H4 (cell line): ENCODE data around the gene TRIP11. TPM values are rescaled to one million over a fixed set of nuclear protein-coding genes. Genes with fewer than 3 reads are reported as not detected.

Experiments
- DNase-seq: peaks from one replicate; pipeline ENCODE4 v3.0.0-alpha.2; 2015; ENCODE audit warnings: low spot score
- total RNA-seq: library from RNA; depleted of rRNA; stranded (reverse); fragments of >200 nt; shearing (Covaris generic); gene quantifications from 2 replicates; pipeline ENCODE4 v1.2.3, GENCODE V29; 2014

The TRIP11 gene
- total RNA-seq, 1 experiment from 2014 or later = 18.1 TPM

DNA sequence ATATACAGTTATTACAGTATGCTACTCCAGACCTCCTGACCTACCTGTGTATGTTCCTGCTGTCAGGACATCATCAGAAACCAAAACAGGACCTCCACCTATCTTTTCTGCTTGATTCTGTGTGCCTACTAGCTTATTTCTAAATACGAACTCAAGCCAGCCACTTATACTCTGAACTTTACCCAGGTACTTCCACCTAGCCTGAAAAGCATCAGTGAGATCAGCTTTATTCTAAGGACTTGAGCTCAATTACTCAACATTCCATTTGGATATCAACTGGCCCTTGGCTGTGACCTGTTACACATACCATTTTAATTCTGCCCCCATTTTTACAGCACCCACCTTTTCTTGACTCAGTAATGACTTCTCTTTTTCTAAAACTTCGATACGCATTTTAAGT lies 29.2 kb downstream of the TRIP11 start:
- no peak for DNase-seq

DNA sequence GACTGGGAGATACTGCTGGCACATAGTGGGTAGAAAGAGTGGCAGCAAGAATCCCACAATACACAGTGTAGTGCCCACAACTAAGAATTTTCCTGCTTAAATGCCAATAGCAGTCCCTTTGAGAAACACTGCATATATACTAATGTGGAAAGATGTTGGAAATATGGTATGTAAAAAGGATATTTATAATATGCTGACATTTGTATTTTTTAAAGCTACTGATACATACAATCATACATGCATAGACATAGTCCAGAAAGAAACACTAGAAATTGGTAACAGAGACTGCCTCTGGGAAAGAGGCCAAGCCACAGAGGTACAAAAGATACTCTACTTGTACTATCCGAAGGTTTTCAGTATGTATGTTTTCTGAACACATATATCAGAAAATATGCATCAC lies 30.3 kb downstream of the TRIP11 start:
- DNase-seq = no peak

GRCh38 chr14:92005019-92005418 lies 34.8 kb downstream of the TRIP11 start:
- DNase-seq = no peak

DNA sequence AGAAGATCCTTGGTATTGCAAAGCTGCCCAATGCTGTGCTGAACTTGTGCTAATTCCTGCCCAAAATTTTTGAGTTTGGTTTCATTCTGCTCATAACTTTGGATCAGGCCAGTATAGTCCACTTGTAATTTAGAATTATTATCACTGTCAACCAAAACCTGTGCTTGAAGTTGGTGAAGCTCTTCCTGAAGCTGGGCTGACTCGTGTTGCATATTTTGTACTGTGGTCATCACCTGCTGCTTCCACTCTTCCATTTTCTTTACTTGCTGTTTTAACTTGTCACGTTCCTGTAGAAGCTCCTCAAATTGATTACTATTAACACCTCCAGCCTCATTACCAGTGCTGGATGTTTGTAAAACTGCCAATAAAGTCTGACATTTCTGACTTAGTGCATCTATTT lies 35.8 kb downstream of the TRIP11 start:
- no peak for DNase-seq

GRCh38 chr14:91998667-91999570 lies 40.9 kb downstream of the TRIP11 start:
- DNase-seq = no peak

DNA sequence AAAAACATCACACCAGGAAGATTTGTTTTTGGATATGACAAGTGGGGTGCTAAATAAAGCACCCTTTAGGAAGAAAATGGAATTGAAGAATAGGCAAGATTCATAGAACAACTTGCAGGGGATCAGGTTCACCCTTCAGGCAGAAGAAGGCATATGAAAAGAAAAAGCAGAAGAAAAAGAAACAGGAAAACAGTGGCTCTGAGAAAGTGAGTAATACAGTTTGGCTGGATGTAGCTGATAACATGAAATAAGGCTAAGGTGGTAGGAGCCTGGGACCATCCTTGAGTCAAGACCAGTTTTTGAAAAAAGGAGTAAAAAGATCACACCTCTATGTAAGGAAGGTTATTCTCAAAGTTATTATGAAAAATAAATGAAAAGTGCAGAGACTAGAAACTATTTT lies 42.4 kb downstream of the TRIP11 start:
- no peak for DNase-seq

- DNase-seq = peak; percentile 39
Measured at GRCh38 chr14:91996948-91997371, 42.9 kb downstream of the TRIP11 start.

DNA sequence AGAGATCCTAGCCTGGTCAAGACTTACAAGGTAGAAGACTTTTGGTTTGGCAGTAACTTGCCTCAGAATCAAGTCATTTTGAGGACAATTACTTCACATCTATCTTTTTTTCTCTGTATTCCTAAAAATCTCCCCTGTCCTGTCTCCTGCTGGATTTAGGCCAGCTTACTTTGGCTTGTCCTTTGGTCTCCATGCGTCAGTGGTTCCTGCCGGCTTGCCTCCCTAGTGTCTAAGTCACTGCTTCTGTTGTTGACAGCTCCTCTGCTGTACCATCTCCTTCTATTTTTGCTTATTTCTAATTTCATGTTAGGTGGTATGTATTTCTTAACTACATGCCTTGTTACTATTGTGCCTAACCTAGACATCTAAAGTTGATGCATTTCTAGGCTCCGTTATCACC lies 52.7 kb downstream of the TRIP11 start:
- no peak for DNase-seq

- no peak for DNase-seq
Measured at GRCh38 chr14:91985521-91986255, 54.2 kb downstream of the TRIP11 start.

- DNase-seq = no peak
Measured at GRCh38 chr14:91985008-91985407, 54.9 kb downstream of the TRIP11 start.

- DNase-seq = no peak
Measured at GRCh38 chr14:91983588-91983987, 56.3 kb downstream of the TRIP11 start.

- DNase-seq = peak; percentile 26
Measured at GRCh38 chr14:91980157-91980556, 59.7 kb downstream of the TRIP11 start.

DNA sequence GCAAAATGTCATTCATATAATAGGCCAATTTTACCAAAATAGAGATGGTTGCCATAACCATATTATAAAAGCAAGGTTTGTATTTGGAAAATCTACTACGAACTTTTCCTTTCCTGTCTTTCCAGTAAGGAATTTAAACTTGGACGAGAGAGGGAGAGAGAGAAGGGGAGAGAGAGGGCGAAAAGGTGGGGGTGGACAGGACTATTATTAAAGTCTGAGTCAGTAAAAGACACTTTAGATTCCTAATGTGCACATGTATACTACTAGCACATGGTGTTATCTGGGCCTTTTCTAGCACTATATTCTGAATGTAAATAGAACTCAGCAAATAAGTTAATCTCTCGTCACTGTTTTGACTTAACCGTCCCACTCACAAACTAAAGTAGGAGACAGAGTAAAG lies 62.0 kb downstream of the TRIP11 start:
- no peak for DNase-seq

- no peak for DNase-seq
Measured at GRCh38 chr14:91975763-91976162, 64.1 kb downstream of the TRIP11 start.

- no peak for DNase-seq
Measured at GRCh38 chr14:91971188-91971778, 68.6 kb downstream of the TRIP11 start.

DNA sequence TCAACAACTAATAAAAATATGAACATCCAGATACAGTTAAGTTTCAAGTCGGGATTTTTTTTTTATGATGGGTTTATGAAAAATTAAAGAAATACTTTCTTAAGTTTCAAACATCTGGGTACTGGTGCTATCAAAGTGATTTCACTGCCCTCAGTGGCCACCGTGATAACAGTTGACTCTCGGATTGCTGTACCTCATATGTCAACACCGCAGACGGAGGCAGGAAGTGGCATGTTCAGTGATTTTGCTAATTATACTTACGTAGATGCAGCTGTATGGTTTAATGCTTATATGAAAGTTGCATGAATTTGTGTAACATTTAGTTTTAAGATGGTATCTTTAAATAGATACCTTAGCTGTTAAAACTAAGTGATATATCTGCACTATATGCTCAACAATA lies 71.6 kb downstream of the TRIP11 start:
- DNase-seq = no peak

GRCh38 chr14:91964724-91965123 lies 75.1 kb downstream of the TRIP11 start:
- DNase-seq = no peak

DNA sequence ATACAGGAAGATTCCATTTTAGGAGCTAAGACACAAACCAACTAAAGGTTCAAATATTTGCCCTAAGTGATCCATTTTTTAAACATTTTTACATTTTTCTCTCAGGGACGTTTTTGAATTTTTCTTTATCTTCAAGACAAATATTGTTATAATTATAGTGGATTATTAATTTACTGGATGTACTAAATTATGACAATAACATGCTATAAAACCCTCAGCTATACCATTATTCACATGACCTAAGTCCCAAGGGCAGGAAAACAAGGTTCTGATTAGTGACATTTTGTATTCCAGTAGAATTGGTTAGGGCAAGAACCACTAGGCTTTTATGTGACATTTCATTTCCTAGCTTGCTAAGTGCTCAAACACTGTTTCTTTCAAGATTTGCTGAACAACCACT lies 75.8 kb downstream of the TRIP11 start:
- DNase-seq = no peak

- no peak for DNase-seq
Measured at GRCh38 chr14:91963465-91963864, 76.4 kb downstream of the TRIP11 start.

DNA sequence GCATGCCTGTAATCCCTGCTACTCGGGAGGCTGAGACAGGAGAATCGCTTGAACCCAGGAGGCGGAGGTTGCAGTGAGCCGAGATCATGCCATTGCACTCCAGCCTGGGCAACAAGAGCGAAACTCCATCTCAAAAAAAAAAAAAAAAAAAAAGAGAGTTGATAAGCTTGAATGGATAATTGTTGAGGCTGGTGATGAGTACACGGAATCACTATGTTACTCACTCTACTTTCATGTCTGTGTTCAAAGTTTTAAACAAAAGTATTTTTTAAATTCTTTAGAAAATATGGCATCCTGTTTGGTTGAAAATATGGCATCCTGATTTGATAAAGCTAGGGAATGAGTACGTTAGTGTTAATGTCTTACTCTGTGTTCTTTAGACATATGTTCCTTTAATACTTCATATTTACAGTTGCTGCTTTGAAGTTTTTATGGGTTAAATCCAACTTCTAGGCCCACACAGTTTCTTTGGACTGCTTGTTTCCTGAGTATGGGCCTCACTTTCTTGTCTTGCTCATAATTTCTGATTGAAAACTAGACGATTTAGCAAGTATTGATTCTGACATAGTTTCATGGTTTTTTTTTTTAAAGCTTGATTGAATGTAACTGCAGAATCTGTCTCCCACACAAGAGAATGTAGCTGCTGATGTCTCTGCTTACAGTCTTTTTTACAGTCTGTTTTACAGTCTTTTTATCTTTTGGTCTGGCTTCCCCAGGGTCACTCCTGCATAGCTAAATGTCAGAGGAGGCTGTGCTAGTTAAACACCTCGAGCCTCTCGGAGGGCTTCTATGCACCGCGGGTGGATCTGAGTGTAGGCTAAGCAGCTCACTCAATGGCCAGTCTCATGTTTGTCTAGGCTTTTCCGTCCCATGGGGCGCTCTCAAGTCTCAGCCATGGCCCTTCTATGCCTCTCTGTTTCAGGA lies 78.3 kb downstream of the TRIP11 start:
- DNase-seq = no peak

GRCh38 chr14:91957876-91958313 lies 82.0 kb downstream of the TRIP11 start:
- DNase-seq = no peak
